Right atrium auricular region (tissue), 2 donors: Measurements from ENCODE around the gene STARD10. TPM values are rescaled to one million over a fixed set of nuclear protein-coding genes. Genes with fewer than 3 reads are reported as not detected.

Source experiments
- DNase-seq: peaks from one replicate; pipeline ENCODE4 v3.0.0-alpha.2; 2019; ENCODE audit warnings: low spot score
- H3K27ac ChIP-seq, 2 donors: fragments of 200-600 bp; sonication (generic); 1 replicate in 1 of 2; 2 replicates in 1 of 2; pipeline ENCODE4 v1.5.1; 2016 to 2019
- H3K27me3 ChIP-seq, 2 donors: fragments of 200-600 bp; sonication (generic); one replicate each; pipeline versions ENCODE4 v1.5.1 to v1.6.0; 2017 to 2019
- H3K36me3 ChIP-seq: fragments of 200-600 bp; sonication (generic); one replicate; pipeline ENCODE4 v1.5.1; 2016
- H3K4me1 ChIP-seq, 2 donors: fragments of 200-600 bp; sonication (generic); one replicate each; pipeline versions ENCODE4 v1.5.1 to v1.6.0; 2017 to 2019
- H3K4me3 ChIP-seq, 2 donors: fragments of 200-600 bp; sonication (generic); 1 replicate in 1 of 2; 2 replicates in 1 of 2; pipeline ENCODE4 v1.5.1; 2017 to 2019; ENCODE audit warnings: mild to moderate bottlenecking in 1 of 2, moderate library complexity in 1 of 2
- H3K9me3 ChIP-seq, 2 donors: fragments of 200-600 bp; sonication (generic); one replicate each; pipeline ENCODE4 v1.5.1; 2019
- CTCF ChIP-seq, 2 donors: fragments of 200-600 bp; sonication (generic); IDR thresholded peaks; one replicate each; pipeline ENCODE4 v1.5.1; 2019; ENCODE audit warnings: antibody characterized with exemption in 2 of 2
- total RNA-seq, 2 donors: library from RNA; depleted of rRNA; stranded (reverse); fragments of >200 nt; gene quantifications; one replicate each; pipeline ENCODE4 v1.1.0, GENCODE V29; 2016

The STARD10 gene
- total RNA-seq, 2 donors from 2014 or later: 77.0 to 112 TPM

- DNase-seq: no peak
- TF ChIP-seq CTCF (IDR thresholded peaks at IDR 0.05): no peak
- Histone ChIP-seq H3K36me3 (no peaks in the 10 kb centered on the region), H3K9me3 (no peaks in the 10 kb centered on the region), H3K27me3 (no peaks in the 10 kb centered on the region), H3K4me3 (no peak overlapping the region), H3K27ac (no peak overlapping the region), H3K4me1 (peaks cover 0 to 11% of the 10 kb centered on the region in 2 donors)
These were observed 26.4 kb downstream of the STARD10 start for GRCh38 chr11:72767203-72768062.

GRCh38 chr11:72766152-72766902, 27.5 kb downstream of the STARD10 start:
- Histone ChIP-seq H3K36me3 (no peaks in the 10 kb centered on the region), H3K27ac (no peak overlapping the region), H3K27me3 (no peaks in the 10 kb centered on the region), H3K4me3 (no peak overlapping the region), H3K4me1 (peaks cover 0 to under 1% of the 10 kb centered on the region in 2 donors), H3K9me3 (no peaks in the 10 kb centered on the region)
- no peak for TF ChIP-seq CTCF (IDR thresholded peaks at IDR 0.05)
- no peak for DNase-seq

- Histone ChIP-seq H3K27me3 (no peaks in the 10 kb centered on the region), H3K4me1 (peaks cover 0 to 9% of the 10 kb centered on the region in 2 donors), H3K9me3 (no peaks in the 10 kb centered on the region), H3K27ac (no peak overlapping the region), H3K36me3 (no peaks in the 10 kb centered on the region), H3K4me3 (no peak overlapping the region)
- DNase-seq: no peak
- TF ChIP-seq CTCF (IDR thresholded peaks at IDR 0.05): no peak
These were observed 29.3 kb downstream of the STARD10 start for GRCh38 chr11:72764503-72764902.

GRCh38 chr11:72763823-72764222, 30.0 kb downstream of the STARD10 start:
- H3K4me1 ChIP-seq: peaks cover 0 to 16% of the 10 kb centered on the region in 2 donors
- H3K36me3 ChIP-seq: no peaks in the 10 kb centered on the region
- DNase-seq: no peak
- no peaks in the 10 kb centered on the region for H3K27me3 ChIP-seq
- H3K9me3 ChIP-seq: no peaks in the 10 kb centered on the region
- no peak overlapping the region for H3K27ac ChIP-seq
- no peak overlapping the region for H3K4me3 ChIP-seq
- TF ChIP-seq CTCF (IDR thresholded peaks at IDR 0.05): no peak

- H3K27ac ChIP-seq: no peak overlapping the region
- H3K27me3 ChIP-seq: no peaks in the 10 kb centered on the region
- H3K4me1 ChIP-seq: peaks cover 0 to 21% of the 10 kb centered on the region in 2 donors
- H3K4me3 ChIP-seq: no peak overlapping the region
- no peak for TF ChIP-seq CTCF (IDR thresholded peaks at IDR 0.05)
- H3K9me3 ChIP-seq: no peaks in the 10 kb centered on the region
- no peaks in the 10 kb centered on the region for H3K36me3 ChIP-seq
- no peak for DNase-seq
These were observed 31.1 kb downstream of the STARD10 start for GRCh38 chr11:72762641-72763304.
